A204.1 (cell line): ENCODE measurements around the gene CCSAP.

Experiments
- FAIRE-seq: peaks from 2 replicates; lab custom pipeline; 2012; peaks lifted over from hg19 to GRCh38; lab: Jason Lieb, UNC

The CCSAP gene

DNA sequence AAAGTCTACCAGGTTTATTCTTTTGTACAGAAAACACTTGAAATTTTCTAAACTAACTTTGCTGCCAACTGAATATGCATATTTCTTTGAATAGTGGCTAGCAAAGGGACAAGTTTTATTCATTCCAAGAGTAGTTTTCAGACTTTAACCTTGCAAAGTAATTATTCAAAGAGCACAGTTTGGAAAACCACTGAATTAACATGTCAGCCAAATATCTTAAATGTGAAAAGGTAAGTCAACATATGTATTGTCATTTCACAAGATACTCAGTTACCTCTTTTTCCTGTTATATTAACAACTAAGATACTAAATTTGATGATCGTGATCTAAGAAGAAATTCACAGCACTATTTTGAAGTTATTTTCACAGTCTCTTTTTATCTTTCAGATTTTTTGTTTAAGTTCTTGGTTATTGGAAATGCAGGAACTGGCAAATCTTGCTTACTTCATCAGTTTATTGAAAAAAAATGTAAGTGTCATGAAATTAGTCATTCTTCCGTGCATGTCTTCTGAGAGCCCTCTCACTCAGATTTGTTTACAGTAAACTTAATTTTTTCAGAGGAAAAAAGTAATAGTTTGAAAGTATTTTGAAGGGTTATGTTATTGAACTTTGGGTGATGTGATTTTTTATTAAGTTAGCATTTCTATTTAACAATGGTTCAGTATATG lies 56.6 kb downstream of the CCSAP start:
- FAIRE-seq = peak; percentile 32

DNA sequence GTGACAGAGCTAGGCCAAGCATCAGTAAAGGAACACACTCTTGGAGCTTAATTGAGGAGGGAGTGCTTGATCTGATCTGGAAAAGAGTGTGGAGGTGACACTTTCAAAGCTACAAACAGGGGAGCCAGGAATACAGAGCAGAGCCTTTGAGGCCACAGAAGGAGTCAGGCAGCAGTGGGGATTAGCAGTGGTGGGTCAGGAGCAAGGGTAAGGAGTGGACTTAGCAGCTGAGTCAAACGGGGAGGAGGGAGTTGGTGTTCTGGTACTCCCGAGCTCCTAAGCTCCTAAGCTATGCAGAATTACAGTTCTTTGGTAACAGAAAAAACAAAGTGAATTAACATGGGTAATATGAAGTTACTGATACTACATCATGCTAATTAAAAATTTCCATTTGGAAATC lies 57.4 kb downstream of the CCSAP start:
- FAIRE-seq = no peak

DNA sequence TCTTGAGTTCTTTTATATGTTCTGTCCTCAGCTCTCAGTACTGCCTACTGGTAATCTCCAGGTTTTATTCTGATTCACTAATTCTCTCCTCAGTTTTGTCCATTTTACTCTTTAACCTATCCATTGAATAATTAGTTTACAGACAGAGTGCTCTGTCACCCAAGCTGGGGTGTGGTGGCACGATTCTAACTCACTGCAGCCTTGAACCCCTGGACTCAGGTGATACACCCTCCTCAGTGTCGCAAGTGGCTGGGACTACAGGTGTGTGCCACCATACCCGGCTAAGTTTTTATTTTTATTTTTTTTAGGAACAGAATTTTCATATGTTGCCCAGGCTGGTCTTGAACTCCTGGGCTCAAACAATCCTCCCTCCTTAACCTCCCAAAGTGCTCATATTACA lies 58.0 kb downstream of the CCSAP start:
- FAIRE-seq = no peak

DNA sequence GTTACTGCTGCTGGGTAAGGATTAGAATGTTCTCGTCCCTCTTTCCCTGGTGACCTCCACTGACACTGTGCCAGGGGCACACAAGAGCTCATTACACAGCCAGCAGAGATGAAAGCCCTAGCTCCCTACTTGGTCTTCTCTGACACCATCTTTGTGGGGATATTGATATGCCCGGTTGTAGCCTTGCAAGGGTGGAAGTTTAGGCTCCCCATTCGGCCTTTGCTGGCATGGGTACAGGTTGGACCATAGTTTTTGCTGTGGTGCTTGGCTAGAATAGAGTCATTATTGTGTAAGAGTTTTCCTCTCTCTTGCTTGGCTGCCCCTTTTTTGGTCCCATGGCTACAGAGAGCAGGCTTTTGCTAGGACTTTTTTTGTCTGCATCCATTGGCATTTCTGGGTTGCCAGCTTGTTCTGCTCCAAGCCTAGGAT lies 59.6 kb downstream of the CCSAP start:
- FAIRE-seq = no peak

DNA sequence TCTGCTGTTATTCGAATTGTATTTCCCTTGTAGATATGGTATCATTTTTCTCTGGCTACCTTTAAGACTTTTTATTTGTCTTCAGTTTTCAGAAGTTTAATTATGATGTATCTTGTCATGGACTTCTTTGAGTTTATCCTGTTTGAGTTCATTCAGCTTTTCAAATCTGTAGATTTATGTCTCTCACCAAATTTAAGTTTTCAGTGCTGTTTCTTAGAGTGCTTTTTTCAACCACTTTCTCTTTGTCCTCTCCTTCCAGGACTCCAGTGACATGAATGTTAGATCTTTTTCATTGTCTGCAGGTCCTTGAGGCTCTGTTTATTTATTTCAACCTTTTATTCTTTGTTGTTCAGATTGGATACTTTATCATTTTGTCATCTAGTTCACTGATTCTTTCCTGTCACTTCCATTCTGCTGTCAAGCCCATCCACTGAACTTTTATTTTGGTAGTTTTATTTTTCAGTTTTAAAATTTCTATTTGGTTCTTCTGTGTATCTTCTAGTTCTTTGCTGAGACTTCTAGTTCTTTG lies 60.5 kb downstream of the CCSAP start:
- FAIRE-seq = no peak

DNA sequence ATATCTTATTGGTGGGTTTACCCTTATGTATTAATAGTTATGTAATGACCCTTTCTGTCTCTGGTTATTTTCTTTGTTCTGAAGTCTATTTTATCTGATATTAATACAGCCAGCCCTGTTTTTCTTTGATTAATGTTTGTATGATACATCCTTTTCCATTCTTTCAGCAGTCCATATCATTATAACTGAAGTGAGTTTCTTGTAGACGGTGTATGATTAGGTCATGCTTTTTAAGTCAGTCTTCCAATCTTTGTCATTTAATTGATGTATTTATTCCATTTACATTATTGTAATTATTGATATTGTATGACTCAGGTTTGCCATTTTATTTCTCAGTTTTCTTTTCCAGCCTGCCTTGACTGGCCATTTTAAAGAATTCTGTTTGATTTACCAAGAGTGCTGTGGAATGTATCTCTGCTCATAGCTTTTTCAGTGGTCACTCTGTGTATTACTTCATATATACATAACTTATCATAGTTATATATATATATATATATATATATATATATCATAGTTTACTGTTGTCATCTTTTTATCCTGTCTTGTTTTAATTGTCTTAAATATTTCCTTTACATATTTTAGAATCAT lies 61.4 kb downstream of the CCSAP start:
- peak; percentile 6 for FAIRE-seq

DNA sequence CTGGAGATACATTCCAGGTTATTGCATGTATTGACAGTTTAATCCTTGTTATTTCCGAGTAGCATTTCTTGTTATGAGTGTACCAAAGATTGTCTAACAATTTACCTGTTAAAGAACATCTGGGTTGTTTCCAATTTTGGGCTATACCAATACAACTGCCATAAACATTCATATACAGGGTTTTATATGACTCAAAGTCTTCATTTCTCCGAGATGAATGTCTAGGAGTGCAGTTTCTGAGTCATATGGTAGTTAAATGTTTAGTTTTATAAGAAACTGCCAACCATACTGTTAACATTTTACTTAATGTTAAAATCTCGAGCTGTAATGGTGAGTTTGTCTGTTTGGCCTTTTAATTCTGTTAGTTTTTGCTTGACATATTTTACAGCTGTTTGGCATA lies 61.9 kb downstream of the CCSAP start:
- no peak for FAIRE-seq

DNA sequence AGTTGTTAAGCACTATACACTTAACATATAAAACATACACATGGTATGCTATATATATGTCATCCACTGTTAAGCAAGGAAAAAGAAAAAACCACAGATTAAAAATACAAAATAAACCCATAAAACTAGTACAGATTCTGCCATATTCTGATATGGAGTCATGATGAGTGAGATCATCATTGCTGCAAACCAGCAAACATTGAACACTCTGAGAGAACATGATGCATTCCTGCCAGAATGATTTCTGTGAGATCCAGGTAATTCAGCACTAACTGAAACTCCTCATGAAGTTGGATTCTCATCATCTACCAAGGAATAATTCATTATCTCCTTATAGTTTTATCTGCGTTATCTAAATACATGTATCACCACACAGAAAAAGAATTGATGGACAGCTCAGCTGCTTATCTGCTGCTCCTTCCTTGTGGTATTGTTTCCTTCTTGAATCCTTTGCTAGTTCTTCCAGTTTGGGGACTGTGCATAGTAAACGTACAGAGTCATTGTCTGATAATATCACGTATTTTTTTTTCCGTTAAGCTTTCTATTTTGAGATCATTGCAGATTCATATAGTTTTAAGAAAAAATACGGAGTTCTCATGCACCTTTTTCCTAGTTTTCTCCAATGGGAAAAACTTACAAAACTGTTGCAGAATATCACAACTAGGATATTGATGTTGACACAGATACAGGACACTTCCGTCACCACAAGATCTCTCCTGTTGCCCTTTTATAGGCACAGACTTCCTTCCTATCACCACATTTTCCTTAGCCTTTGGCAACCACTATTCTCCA lies 62.6 kb downstream of the CCSAP start:
- no peak for FAIRE-seq

DNA sequence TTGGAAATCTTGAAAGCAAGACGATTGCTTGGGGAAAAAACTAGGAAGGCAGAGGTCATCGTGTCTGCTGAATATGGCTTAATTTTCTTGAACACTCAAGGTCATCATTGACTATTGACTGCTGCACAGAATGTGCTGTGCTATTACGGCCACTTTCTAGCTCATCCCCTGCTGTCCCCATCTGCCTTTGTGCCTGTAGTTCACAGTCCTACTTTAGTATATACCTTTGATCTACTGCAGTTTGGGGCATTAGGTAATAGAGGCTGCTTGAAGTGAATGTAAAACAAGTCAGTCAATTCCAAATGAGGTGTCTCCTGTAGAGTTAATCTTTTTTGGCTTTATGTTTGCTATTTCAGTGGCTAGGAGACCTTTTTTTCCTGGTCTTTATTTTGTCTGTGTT lies 63.6 kb downstream of the CCSAP start:
- no peak for FAIRE-seq

DNA sequence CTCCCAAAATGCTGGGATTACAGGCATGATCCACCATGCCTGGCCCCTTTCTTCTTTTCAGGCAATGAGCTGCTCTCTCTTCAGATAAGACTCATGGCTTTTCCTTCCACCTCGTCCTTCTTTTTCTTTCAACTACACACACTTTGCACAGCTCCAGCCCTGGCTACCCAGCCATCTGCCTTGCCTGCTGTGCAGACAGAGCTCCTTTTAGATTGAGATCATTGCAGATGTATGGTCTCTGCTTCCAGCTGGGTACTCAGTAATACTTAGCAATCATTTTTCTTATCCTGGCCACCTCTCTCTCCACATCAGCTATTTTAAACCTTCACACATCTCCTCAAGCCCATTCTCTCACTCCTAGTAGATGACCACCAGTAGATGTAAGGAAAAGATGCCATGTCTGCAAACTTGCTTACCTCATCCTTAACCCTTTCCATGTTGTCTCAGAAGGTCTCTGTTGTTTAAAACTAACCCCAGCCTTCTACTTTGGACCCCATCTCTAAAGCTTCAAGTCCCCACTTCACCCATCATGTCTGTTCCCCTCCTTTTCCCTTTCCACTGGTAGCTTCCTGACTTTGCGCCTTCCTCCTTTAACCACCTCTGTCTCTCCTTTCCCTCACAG lies 64.6 kb downstream of the CCSAP start:
- no peak for FAIRE-seq

DNA sequence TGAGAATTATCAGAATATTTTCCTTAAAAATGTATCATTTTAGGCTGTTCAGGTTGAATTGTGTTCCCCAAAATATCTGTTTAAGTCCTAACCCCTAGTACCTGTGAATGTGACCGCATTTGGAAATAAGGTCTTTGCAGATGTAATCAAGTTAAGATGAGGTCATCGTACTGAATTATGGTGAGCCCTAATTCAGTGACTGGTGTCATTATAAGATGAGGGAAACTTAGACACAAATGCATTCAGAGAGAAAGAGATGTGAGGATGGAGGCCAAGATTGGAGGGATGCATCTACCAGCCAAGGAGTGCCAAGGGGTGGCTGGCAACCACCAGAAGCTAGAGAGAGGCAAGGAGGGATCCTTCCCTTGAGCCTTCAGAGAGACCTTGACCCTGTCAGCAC lies 67.8 kb downstream of the CCSAP start:
- FAIRE-seq = no peak

DNA sequence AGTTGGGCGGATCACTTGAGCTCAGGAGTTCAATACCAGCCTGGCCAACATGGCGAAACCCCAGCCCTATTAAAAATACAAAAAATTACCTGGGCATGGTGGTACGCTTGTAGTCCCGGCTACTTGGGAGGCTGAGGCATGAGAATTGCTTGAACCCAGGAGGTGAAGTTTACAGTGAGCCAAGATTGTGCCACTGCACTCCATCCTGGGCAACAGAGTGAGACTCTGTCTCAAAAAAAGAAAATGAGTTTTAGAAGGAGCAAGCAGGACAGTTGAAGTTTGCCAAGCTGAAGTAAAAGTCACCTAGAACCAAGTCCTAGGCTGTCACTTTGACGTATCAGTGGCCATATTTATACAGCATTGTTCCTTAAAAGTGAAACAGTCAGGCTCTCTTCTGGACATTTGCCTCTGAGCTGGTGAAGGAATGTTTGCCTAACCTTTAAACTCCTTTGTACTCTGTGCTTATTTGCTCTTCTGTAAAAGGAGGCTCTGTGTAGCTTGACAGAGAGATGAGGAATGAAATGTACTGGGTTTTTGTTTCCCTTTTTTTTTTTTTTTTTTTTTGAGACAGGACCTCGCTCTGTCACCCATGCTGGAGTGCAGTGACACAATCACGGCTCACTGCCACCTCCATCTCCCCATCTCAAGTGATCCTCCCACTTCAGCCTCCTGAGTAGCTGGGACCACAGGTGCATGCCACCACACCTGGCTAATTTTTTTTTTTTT lies 69.2 kb downstream of the CCSAP start:
- FAIRE-seq = no peak

DNA sequence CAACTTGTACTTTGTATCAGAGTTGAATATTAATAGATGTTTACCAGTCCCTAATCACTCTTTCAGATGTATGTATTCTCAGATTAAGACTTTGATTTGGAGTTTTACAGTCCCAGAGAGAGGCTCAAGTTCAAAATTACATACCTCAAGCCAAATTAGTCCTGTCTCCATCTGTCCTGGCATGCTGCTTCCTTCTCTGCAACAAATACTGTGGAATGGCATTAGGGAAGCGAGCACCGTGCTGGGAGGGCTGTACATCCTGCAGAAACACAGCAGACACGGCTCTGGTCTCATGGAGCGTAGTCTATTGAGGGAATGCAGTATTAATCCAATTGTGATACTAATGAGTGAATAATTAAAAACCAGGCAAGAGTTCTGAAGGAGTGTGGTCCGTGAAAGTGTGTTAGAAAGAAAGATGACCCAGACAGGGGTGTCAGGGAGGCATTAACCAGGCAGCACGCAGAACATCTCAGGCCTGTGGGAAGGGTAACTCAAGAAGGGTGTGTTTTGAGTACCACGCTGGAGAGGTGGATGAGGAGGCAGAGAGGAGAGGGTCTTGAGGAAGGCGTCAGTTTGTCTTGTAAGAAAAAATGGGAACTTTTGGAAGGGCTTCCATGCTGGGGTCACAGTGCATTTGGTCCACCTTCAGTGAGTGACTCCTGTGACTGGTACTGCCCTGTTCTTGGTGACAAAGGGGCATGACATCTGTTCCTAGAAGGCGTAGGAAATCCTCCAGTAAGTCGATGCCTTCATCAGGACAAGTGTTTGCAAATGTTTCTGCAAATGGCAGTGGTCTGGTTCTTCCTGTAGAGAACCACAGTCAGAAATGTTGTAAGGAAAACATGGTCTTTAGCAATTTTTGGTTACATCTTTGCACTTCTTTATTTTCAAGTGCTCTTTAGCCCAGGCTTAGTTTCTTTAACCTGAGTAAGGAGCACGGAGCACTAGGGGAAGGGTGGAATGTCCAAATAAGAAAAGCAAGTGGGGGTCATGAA lies 70.4 kb downstream of the CCSAP start:
- no peak for FAIRE-seq

DNA sequence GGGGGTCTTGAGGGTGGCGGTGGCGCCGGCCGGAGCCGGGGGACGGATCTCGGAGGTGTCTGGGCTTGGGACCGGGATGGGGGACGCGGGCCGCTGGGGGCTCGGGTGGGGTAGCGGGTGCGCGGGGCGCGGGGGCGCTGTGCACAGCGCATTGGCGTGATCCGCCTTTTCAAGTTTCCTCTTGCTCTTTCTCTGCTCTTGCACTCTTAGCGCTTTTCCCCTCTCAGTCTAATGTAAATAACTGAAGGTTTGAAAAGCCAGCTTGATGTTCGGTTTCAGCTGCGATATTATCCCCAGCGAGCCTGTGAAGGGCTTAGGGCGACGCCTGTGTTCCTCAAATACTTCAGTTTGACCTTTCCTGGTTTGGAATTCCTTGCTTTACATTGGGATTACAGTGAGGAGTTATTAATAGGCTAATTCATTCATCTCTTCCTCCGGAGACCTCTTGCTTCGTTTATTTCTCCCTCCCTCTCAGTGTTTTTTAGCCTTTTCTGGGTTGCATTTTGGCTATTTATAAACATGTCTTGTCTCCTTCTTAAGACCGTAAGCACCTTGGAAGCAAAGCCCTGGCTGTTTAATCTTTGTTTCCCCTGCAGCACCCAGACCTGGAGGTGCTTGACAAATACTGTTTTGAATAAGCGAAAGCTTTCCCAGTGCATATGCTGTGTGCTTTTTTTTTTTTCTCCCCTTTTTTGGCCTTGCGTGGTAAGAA lies 71.2 kb downstream of the CCSAP start:
- FAIRE-seq = no peak
